ENCODE data around the gene GPRC5D.

The GPRC5D gene

DNA sequence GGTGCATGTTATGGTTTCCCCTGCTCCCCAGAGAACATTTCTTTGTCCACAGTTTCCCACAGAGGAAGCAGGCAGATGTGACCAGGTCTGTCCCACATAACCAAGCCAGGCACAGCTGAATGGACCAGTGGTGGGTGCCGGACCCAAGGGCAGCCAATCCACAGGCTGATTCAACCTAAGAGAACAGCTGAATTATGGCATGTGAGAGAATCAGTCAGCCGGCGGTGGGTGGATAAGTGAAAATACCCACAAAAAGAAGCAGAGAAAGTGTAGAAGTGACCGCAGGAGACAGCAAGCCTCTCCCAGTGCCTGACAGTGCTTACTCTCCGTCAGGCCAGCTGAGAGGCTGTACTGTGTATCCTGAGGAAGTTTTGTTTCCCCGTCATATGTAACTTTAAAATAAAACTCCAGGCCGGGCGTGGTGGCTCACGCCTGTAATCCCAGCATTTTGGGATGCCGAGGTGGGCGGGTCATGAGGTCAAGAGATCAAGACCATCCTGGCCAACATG lies 14.9 kb downstream of the GPRC5D start:
- no peak for DNase-seq (ENCODE audit: low spot score)

DNA sequence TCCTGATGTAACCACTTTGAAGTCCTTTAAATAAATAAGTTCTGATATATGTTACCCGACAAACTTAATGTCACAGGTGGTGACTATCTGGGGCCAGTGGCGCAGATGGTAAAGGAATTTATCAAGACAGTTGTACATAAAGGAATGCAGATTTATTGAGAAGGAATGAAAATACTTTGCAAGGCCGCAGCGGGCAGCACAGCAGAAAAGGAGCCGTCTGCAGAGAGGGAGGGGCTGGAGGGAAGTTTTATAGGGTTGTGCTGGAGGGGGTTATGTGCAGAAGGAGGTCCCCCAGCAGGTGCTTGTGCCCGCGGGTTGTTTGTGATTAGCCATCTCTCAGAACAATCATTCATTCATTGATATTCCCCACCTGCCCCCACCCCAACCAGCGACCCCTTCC lies 17.4 kb downstream of the GPRC5D start:
- no peak for DNase-seq (ENCODE audit: low spot score)

DNA sequence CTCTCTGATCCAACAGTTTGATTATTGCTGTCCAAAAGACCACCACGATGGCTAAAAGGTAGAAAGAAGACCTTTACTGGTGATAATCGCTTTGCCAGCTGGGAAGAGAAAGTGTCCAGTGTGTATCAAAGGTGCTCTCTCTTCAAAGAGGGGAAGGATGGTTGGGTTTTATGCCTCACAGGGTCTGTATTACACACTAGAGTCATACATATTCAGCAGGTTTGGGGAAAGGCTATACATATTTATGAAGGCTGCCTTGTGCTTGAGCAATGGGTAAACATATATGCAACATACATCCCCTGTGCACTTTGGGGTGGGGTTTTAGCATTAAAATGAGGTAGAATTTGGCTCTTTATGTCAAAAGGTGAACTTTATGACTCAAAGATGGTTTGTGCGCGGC lies 18.2 kb downstream of the GPRC5D start:
- DNase-seq (ENCODE audit: low spot score): no peak

DNA sequence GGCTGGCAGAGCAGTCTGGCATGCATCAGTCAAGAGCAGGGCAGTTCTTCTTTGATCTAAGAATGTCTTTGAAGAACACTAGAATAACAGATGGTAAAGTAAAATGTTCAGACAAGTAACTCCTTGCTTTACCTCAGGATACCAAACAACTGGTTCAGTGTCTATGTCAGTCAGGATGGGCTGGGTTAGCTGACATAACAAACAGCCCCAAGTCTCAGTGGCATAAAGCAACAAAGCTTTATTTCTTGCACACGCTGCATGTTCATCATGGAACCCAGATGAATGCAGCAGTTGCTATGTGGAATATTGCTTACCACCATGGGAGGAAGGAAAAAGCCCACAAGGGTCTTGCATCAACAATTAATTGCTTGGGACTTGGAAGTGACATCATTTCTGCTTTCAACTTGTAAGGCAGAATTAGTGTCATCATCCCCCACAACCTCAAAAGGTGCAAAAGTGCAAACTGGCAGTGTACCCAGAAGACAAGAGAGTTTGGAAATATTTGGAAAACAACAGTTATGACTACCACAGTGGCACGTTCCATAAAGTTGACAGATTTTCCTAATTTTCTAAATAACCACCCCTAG lies 21.2 kb downstream of the GPRC5D start:
- DNase-seq (ENCODE audit: low spot score): no peak

DNA sequence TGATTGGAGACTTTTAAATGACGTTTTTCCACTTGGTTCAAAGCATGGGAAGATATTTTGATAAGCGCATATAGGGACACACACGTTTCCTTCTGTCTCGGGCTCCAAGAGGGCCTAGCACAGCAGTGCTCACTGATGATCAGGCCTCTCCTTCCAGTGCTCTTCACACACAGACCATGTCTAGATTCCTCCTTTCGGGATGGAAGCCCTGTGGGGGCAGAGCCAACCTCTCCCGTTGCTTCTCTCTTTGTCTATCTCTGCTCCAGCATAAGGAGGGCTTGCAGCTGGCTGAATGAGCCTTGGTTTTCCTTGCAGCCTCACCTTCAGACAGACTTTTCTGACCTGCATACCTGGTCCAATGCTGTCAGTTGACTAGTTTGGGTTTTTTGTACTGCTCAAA lies 22.3 kb downstream of the GPRC5D start:
- DNase-seq (ENCODE audit: low spot score): no peak

DNA sequence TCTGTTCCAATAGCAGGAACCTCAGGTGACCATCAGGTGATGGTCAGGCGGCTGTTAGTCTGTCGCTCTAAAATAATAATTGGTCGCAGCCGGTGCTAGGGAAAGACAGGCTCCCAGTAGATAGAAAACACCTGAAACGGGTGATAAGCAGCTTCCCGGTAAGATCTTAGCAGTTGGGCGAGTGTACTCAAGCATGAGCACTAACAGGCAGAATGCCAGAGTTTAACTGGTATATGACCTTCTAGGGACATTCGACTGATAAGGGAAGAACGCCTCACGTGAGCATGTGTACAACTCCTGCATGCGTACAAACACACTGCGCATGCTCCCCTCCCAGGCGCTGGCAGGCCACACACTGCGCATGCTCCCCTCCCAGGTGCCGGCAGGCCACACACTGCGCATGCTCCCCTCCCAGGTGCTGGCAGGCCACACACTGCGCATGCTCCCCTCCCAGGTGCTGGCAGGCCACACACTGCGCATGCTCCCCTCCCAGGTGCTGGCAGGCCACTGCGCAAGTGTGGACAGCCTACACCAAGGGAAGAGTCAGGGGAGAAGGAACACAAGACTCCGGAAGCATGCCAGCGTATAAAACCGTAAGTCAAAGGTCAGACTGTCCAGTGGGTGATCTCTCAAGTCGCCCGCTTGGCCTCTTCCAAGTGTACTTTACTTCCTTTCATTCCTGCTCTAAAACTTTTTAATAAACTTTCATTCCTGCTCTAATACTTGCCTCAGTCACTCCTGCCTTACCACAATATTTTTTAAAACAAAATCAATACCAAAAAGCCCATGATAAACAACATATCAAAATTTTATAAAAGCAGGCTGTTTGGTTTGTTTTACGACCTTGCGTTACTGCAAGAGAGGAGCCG lies 24.5 kb downstream of the GPRC5D start:
- DNase-seq (ENCODE audit: low spot score): peak; percentile 50

DNA sequence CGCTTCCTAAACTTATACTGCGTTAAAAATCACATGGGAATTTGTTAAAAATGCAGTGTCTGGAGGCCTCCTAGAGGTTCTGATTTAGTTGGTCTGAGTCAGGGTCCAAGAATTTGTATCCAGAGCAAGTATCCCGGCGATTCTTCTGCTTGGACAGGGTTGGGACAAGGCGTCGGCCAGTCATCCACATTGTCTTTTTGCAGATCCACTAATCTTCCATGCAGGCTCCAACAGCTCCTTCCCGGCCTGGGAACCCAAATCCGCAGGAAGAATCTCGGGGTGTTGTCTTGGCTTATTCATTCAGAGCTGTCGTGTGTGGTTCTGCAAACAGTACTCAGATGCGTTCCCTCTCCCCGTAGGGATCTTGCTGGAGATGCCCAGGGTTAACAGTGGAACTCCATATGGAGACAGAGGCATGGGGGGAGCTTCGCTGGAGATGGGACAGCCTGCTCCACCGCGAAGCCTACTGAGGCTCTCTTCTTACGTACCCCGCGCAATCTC lies 25.3 kb downstream of the GPRC5D start:
- DNase-seq (ENCODE audit: low spot score): no peak

DNA sequence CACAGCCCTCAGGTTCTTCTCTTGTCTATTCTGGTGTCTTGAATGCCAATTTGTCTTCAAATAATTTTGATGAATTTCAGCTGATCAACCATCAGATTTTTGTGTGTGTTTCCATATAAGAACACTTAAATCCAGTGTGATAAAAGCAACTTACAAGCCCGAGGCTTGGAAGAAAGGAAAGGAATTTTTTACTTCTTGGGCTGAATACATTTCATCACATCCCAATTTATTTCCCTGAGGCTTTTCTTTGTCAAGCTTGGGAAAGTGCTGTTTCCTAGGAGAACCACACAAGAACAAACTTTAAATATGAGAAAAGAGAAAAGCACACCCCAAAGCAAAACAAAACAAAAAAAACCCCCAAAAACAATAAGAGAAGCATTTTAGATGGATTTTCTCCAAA lies 26.6 kb downstream of the GPRC5D start:
- DNase-seq (ENCODE audit: low spot score): no peak

DNA sequence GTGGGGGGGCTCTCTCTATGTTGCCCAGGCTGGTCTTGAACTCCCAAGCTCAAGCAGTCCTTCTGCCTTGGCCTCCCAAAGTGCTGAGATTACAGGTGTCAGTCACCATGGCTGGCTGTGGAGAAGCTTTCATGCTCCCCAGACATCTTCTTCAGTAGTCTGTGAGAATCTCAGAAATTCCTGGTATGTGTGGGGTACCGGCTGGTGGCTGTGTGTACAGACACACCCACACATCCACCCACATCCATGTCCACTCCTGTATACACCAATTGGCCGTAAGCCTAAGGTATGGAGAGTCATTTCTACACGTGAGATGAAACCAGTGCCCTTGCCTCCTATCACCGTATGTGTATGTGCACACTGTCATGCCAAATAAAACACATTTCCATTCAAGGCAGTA lies 27.8 kb downstream of the GPRC5D start:
- no peak for DNase-seq (ENCODE audit: low spot score)

DNA sequence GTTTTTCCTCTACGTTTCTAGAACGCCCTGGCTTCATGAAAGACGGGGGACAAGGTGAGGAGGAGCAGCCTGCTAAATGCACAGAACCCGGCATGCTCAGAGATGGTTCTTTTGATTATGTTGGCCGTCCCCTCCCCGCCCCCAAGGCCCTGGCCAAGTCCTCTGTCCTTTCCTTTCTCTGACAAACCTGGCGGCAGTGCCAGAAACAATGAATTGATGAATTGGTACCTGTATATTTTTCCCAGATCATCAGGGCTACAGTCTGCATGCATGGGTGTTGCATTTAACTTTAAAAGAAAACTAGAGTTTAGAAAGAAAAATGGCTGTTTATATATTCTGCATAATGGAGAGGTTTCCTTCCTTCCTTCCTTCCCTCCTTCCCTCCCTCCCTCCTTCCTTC lies 29.0 kb downstream of the GPRC5D start:
- DNase-seq (ENCODE audit: low spot score): no peak

DNA sequence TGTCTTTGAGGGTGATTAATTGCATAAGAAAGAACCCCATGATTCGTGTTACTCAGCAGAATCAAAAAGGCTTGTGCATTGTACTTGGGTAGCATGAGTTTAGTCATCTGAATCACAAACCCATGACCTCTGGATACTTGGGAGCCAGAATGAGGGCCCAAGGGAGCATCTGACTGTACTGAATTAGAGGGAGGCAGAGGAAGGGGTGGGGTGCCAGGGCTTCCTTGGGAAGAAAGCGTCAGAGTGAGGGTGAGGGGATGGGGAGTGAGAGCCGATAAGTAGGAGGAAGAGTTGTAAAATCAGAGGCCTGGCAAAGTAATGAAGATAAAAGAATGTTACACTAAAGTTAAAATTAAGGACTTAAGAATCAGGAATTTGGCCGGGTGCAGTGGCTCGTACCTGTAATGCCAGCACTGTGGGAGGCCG lies 29.8 kb downstream of the GPRC5D start:
- DNase-seq (ENCODE audit: low spot score): no peak

DNA sequence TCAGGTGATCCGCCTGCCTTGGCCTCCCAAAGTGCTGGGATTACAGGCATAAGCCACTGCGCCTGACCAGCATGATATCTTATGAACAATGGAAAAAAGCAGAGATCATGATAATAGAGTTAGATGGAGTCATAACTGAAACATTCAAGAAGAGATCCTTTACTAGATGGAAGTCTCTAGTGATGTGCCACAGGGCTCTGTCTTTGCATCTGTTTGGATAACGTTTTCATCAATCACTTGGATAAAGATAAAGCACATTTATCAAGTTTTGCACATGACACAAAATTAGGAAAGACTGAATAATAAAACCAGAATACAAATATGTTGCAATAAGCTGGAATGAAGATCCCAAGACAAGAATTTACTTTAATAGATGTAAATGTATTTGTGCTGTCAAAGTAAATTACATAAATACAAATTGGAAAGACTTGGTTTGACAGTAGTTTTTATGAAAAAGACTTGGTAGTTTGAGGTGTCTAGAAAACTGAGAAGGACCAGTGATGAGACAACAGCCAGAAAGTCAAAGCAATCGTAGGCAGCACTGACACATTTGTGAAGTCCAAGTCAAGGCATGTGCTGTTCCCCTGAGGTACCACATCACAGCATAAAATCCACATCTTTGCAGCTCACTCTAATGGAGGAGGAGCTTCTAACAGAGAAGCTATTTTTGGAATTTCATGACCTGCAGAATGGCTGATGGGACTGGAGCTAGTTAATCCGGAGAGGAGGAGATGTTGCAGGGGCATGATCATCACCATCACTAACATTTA lies 32.1 kb downstream of the GPRC5D start:
- no peak for DNase-seq (ENCODE audit: low spot score)

DNA sequence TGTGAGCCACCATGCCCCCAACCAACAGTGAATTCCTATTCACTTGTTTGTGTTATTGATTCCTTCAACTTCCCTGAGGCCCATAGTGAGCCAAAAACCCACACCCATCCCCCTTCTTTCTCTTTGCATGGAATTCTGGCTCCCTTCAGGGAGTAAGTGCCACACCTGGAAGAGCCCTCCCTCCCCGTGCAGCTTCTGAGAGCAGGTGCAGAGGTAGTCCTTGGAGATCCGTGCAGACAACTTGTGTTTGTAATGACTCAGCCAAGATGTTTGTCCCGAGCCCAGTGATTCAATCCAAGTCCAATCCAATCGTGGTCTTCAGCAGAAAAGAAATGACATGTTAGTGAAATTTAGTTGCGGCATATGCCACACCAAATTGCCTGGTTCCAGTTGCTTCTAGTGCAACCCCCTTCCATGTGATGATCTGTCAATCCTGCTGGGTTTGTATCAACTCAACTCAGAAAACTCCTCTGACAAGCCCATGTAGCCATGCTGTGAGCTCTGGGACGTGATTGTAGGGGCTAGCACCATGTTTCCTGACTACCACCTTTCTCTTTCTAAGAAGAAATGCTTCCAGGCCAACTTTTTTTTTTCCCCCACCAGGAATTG lies 33.1 kb downstream of the GPRC5D start:
- DNase-seq (ENCODE audit: low spot score): no peak

DNA sequence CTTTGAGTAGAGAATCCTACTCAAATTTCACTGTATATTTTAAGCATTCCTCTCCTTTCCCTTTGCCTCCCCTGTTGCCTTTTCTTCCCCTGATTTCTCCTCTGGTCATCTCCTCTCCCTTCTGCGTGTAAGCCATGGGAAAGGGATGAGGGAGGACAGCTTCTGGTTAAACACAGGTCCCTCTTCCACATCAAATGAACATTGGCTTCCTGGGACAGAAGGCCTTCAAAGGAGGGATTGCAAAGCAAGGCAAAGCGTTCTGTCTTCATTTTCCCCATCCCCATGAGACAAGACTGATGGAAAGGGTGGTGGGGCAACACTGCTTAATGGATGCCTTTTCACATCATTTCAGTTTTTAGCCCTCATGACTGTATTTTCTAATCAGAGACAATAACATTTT lies 34.5 kb downstream of the GPRC5D start:
- no peak for DNase-seq (ENCODE audit: low spot score)

DNA sequence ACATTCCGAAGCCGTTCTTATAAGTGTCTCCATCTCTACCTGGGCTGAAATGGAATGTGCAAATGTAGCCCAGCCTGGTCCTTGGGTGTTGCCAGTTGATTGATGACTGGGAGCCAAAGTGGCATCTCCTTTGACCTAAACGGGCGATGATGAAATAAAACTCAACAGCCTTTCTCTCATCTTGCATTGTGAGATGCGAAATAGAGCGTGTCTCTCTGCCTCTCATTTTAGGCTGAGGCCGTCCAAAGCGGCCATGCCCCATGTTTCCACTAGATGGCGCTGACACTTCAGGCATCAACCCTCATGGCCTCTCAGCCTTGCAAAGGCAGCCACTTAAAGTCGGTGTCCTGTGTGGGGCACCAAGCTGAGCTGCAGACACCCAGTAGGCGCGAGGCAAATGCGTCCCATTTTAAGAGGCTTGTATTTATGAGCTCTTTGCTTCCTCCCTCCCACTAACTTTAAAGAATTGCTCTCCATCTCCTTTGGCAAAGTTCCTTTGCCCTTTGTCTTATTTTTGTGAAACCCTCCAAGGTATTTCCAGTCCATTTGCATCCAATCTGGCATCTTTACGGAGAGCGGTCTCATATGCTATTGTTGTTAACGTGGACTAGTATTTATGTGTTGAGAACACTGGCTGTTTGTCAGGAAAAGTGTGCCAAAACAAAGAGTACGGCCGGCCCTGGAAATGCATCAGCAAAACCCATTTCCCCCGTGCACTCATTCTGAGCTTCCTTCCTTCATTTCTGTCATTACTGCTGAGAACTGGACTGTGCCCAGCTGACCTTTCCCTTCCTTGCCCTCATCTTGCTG lies 35.6 kb downstream of the GPRC5D start:
- DNase-seq (ENCODE audit: low spot score): peak; percentile 88

DNA sequence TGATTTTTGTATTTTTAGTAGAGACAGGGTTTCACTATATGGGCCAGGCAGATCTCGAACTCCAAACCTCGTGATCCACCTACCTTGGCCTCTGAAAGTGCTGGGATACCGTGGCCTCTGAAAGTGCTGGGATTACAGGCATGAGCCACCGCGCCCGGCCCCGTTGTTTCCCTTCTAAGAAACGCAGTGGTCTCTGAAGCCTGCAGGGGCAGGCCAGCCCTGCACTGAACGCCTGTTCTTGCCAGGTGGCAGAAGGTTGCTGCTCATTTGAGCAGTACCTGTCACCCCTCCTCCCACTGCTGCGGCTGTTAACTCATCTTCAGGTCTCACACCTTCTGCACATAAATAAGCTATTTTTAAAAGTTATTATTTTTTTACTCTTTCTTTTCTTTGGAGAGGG lies 36.3 kb downstream of the GPRC5D start:
- no peak for DNase-seq (ENCODE audit: low spot score)

DNA sequence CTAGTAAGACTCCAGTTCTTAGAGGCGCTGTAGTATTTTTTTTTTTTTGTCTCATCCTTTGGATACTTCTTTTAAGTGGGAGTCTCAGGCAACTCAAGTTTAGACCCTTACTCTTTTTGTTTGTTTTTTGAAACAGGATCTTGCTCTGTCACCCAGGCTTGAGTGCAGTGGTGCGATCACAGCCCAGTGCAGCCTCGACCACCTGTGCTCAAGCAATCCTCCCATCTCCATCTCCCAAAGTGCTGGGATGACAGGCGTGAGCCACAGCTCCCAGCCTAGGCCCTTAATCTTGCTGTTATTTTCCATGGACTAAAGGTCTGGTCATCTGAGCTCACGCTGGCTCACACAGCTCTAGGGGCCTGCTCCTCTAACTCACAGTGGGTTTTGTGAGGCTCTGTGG lies 39.3 kb downstream of the GPRC5D start:
- no peak for DNase-seq (ENCODE audit: low spot score)

DNA sequence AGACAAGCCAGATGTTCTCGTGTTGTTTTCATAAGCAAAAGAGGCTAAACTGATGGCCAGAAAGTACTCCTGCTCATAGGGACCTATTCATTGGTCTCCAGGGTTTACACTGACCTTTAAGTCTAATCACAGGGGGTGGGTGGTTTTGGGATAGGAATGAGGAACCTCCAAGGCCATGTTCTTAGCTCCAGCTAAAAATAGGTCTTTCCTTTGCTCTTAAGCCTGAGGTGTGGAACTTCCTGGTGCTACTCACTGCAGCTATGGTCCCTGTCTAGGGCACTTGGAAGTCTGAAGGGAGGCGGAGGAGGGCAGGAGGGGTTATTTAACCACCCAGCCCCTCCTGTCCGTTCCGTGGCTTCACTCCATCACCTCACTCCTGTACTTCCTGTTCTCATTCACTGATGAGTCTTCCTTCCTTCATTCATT lies 42.0 kb downstream of the GPRC5D start:
- DNase-seq (ENCODE audit: low spot score): no peak

DNA sequence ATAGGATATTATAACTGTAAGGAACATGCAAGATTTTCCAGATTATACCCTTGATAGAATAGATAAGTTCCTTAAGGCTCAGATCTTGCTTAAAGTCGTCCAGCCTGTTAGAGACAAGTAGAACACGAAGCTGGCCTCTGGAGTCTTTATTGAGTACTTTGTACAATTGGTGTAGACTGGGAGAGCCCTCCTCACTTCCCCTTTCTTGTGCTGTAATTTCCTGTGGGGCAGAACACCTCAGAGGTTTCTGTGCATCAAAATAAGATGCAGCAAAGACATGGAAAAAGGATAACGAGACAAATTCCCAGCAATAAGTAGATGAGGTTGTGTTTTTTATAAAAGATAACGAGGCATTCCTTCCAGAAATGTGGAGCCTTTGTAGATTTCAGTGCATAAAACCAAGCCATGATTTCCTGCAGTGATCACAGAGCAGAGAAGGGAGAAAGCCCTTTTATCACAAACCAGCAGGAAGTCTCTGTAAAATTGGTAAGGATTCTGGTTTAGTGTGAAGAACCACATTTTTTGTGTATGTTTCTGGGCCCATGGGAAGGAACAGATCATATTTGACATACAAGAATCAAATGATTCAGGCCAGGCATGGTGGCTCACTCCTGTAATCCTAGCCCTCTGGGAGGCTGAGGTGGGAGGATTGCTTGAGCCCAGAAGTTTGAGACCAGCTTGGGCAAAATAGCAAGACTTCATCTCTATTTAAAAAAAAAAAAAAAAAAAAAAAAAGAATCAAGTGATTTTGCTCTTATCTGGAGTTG lies 42.6 kb downstream of the GPRC5D start:
- DNase-seq (ENCODE audit: low spot score): no peak

DNA sequence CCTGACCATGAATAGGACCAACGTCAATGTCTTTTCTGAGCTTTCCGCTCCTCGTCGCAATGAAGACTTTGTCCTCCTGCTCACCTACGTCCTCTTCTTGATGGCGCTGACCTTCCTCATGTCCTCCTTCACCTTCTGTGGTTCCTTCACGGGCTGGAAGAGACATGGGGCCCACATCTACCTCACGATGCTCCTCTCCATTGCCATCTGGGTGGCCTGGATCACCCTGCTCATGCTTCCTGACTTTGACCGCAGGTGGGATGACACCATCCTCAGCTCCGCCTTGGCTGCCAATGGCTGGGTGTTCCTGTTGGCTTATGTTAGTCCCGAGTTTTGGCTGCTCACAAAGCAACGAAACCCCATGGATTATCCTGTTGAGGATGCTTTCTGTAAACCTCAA lies 43.3 kb downstream of the GPRC5D start:
- DNase-seq (ENCODE audit: low spot score): no peak

DNA sequence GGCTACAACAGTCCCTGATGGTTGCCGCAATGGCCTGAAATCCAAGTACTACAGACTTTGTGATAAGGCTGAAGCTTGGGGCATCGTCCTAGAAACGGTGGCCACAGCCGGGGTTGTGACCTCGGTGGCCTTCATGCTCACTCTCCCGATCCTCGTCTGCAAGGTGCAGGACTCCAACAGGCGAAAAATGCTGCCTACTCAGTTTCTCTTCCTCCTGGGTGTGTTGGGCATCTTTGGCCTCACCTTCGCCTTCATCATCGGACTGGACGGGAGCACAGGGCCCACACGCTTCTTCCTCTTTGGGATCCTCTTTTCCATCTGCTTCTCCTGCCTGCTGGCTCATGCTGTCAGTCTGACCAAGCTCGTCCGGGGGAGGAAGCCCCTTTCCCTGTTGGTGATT lies 43.7 kb downstream of the GPRC5D start:
- no peak for DNase-seq (ENCODE audit: low spot score)

Measured in CD4-positive, alpha-beta T cell treated with Interleukin-15 for 4 hours (primary cell).